ENCODE data around the gene GPR37L1. TPM values are rescaled to one million over a fixed set of nuclear protein-coding genes. Genes with fewer than 3 reads are reported as not detected.
A peak's percentile ranks its signal among the peaks of the same experiment; 100 is the strongest.

The GPR37L1 gene
- total and polyA plus RNA-seq, 10 of the 15 experiments (the other 5 are each of a cell fraction or from before 2014, with no cell fraction given), result under 0.01 to 0.08 (median 0.02) TPM; not detected in 5

DNA sequence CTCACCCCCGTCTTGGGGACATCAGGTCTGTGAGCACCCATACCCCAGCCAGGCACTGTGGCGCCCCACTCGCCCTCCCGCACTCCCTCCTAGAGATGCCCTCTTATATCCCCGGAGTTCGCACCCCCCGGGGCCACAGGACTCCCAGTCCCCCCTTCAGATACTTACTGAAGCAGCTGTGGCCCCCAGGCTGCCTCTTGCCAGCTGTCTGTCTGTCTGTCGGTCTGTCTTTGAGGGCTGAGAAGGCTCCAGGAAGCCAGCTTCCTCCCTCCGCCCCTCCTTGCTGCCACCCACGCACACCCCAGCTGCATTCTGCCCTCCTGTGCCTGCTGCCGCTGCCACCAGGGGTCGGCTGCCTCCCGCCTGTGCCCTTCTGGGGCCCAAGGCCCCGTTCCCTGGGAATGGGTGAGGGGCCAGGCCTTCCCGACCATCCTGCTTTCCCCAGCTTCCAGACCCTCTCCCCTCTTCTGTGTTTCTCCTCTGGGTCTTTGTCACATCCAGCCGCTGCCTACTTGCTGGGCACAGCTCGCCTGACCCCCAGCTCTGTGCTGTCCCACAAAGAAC lies 37.7 kb downstream of the GPR37L1 start, which contains the start of gene PTPN7 (continued):
- TF ChIP-seq, protein P1, sequence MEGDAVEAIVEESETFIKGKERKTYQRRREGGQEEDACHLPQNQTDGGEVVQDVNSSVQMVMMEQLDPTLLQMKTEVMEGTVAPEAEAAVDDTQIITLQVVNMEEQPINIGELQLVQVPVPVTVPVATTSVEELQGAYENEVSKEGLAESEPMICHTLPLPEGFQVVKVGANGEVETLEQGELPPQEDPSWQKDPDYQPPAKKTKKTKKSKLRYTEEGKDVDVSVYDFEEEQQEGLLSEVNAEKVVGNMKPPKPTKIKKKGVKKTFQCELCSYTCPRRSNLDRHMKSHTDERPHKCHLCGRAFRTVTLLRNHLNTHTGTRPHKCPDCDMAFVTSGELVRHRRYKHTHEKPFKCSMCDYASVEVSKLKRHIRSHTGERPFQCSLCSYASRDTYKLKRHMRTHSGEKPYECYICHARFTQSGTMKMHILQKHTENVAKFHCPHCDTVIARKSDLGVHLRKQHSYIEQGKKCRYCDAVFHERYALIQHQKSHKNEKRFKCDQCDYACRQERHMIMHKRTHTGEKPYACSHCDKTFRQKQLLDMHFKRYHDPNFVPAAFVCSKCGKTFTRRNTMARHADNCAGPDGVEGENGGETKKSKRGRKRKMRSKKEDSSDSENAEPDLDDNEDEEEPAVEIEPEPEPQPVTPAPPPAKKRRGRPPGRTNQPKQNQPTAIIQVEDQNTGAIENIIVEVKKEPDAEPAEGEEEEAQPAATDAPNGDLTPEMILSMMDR (IDR thresholded peaks at IDR 0.05 in 2 of 3, conservative IDR thresholded peaks at IDR 0.05 in 1 of 3; ENCODE audit: control insufficient read depth in 2 of 3, extremely low read depth in 1 of 3, insufficient read depth in 1 of 3, low read depth in 3 of 3, low read length in 3 of 3), result peak; percentile 55 to 79 (median 66)
- TF ChIP-seq, protein P2, sequence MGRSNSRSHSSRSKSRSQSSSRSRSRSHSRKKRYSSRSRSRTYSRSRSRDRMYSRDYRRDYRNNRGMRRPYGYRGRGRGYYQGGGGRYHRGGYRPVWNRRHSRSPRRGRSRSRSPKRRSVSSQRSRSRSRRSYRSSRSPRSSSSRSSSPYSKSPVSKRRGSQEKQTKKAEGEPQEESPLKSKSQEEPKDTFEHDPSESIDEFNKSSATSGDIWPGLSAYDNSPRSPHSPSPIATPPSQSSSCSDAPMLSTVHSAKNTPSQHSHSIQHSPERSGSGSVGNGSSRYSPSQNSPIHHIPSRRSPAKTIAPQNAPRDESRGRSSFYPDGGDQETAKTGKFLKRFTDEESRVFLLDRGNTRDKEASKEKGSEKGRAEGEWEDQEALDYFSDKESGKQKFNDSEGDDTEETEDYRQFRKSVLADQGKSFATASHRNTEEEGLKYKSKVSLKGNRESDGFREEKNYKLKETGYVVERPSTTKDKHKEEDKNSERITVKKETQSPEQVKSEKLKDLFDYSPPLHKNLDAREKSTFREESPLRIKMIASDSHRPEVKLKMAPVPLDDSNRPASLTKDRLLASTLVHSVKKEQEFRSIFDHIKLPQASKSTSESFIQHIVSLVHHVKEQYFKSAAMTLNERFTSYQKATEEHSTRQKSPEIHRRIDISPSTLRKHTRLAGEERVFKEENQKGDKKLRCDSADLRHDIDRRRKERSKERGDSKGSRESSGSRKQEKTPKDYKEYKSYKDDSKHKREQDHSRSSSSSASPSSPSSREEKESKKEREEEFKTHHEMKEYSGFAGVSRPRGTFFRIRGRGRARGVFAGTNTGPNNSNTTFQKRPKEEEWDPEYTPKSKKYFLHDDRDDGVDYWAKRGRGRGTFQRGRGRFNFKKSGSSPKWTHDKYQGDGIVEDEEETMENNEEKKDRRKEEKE (IDR thresholded peaks at IDR 0.05), result no peak
- no peak for TF ChIP-seq WRNIP1 (IDR thresholded peaks at IDR 0.05; ENCODE audit: borderline replicate concordance, low read depth, low read length)
- no peak for TF ChIP-seq SREBF1 (IDR thresholded peaks at IDR 0.05; ENCODE audit: low read length)
- 0 out of 2 replicates have a peak, but pooled peaks have one; percentile 54 for TF ChIP-seq STAT1 (conservative IDR thresholded peaks at IDR 0.05)
- no peak for TF ChIP-seq ESRRA (IDR thresholded peaks at IDR 0.05; ENCODE audit: low read length)
- TF ChIP-seq, protein P3, sequence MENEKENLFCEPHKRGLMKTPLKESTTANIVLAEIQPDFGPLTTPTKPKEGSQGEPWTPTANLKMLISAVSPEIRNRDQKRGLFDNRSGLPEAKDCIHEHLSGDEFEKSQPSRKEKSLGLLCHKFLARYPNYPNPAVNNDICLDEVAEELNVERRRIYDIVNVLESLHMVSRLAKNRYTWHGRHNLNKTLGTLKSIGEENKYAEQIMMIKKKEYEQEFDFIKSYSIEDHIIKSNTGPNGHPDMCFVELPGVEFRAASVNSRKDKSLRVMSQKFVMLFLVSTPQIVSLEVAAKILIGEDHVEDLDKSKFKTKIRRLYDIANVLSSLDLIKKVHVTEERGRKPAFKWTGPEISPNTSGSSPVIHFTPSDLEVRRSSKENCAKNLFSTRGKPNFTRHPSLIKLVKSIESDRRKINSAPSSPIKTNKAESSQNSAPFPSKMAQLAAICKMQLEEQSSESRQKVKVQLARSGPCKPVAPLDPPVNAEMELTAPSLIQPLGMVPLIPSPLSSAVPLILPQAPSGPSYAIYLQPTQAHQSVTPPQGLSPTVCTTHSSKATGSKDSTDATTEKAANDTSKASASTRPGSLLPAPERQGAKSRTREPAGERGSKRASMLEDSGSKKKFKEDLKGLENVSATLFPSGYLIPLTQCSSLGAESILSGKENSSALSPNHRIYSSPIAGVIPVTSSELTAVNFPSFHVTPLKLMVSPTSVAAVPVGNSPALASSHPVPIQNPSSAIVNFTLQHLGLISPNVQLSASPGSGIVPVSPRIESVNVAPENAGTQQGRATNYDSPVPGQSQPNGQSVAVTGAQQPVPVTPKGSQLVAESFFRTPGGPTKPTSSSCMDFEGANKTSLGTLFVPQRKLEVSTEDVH (IDR thresholded peaks at IDR 0.05; ENCODE audit: low read depth, partially characterized antibody), result no peak
- TF ChIP-seq, protein P4, sequence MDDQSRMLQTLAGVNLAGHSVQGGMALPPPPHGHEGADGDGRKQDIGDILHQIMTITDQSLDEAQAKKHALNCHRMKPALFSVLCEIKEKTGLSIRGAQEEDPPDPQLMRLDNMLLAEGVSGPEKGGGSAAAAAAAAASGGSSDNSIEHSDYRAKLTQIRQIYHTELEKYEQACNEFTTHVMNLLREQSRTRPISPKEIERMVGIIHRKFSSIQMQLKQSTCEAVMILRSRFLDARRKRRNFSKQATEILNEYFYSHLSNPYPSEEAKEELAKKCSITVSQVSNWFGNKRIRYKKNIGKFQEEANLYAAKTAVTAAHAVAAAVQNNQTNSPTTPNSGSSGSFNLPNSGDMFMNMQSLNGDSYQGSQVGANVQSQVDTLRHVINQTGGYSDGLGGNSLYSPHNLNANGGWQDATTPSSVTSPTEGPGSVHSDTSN (IDR thresholded peaks at IDR 0.05; ENCODE audit: insufficient replicate concordance, low read depth, low read length), result peak; percentile 31
- TF ChIP-seq GABPA (IDR thresholded peaks at IDR 0.05; ENCODE audit: low read depth), result no peak
- no peak for TF ChIP-seq RUNX3 (IDR thresholded peaks at IDR 0.05; ENCODE audit: low read length)
- TF ChIP-seq EP300 (IDR thresholded peaks at IDR 0.05; ENCODE audit: borderline replicate concordance in 1 of 2, control insufficient read depth in 1 of 2, low read depth in 2 of 2, low read length in 2 of 2), result no peak
- no peak for TF ChIP-seq CBX5 (IDR thresholded peaks at IDR 0.05; ENCODE audit: low read depth)
- TF ChIP-seq NBN (IDR thresholded peaks at IDR 0.05), result peak; percentile 52
- peak; percentile 43 for TF ChIP-seq EED (IDR thresholded peaks at IDR 0.05; ENCODE audit: low read depth)
- TF ChIP-seq EGR1 (IDR thresholded peaks at IDR 0.05; ENCODE audit: borderline replicate concordance in 1 of 2, low read depth in 2 of 2, low read length in 2 of 2), result peak; percentile 91 to 99
- TF ChIP-seq SREBF2 (IDR thresholded peaks at IDR 0.05; ENCODE audit: low read length), result no peak
- no peak for TF ChIP-seq PML (IDR thresholded peaks at IDR 0.05; ENCODE audit: low read length)
- TF ChIP-seq PAX5 (IDR thresholded peaks at IDR 0.05; ENCODE audit: borderline replicate concordance, low read depth, low read length), result no peak
- TF ChIP-seq, protein P5, sequence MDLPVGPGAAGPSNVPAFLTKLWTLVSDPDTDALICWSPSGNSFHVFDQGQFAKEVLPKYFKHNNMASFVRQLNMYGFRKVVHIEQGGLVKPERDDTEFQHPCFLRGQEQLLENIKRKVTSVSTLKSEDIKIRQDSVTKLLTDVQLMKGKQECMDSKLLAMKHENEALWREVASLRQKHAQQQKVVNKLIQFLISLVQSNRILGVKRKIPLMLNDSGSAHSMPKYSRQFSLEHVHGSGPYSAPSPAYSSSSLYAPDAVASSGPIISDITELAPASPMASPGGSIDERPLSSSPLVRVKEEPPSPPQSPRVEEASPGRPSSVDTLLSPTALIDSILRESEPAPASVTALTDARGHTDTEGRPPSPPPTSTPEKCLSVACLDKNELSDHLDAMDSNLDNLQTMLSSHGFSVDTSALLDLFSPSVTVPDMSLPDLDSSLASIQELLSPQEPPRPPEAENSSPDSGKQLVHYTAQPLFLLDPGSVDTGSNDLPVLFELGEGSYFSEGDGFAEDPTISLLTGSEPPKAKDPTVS (IDR thresholded peaks at IDR 0.05; ENCODE audit: low read depth, low read length), result no peak
